ENCODE results near the gene LRP2BP. TPM values are rescaled to one million over a fixed set of nuclear protein-coding genes. Genes with fewer than 3 reads are reported as not detected.
"Not testable (repeated sequence)": the region's sequence is repeated elsewhere in the genome, so short reads cannot be mapped to it uniquely, and the experiment has no call there.

Gene LRP2BP
- polyA plus RNA-seq, 10 donors, result 2.2 to 6.8 (median 4.2) TPM

DNA sequence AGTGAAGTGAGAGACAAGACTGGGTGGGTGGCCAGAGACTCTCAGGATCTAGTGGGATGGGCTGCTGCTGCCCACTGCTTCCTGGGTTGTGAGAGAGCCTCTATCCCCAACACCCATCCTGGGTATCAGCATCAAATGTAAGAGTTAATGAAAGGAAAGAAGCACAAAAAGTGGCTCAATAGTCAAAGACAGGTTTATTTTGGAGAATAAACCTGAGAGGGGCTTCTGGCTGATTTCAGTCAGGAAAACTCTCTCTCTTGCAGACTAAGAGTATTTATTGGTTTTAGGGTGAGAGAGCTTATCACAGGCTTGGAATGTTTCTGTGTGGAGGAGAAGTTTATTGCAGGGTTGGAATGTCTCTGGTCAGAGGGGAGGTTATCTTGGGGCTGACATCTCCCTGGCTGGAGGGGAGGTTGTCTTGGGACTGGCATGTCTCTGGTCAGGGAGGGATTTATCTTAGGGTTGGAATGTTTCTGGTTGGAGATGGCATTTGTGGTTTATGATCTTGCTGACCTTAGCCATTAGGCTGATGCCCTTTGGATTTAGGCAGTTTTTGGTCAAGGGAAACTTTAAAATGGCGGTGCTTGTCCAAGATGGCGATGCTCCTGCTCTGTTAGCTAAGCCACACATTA is 65.7 kb downstream of the LRP2BP start:
- not testable (repeated sequence) for DNase-seq

DNA sequence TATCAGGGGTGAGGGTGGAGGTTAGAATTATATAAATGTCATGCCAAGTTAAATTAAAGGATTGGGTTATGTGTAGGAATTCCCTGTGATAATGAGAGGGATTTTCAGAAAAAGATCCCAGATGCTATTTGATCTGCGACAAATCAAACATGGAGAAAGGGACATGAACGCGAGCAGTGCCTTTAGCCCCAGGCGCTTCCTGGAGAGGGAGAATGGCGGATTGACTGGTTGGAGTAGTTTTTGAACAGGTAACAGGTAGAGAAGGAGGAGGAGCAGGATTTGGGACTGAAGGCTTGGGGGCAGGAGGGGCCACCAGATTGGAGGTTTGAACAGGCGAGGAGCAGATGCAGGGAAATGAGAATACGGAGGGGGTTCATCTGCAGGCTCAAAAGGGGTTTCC is 67.1 kb downstream of the LRP2BP start:
- DNase-seq, result no peak

GRCh38 chr4:185325721-185326120 is 70.0 kb downstream of the LRP2BP start:
- DNase-seq, result not testable (repeated sequence)

GRCh38 chr4:185324361-185324760 is 71.4 kb downstream of the LRP2BP start:
- not testable (repeated sequence) for DNase-seq

GRCh38 chr4:185323606-185324005 is 72.1 kb downstream of the LRP2BP start:
- no peak for DNase-seq

GRCh38 chr4:185322803-185323202 is 72.9 kb downstream of the LRP2BP start:
- no peak for DNase-seq

GRCh38 chr4:185318679-185319078 is 77.0 kb downstream of the LRP2BP start:
- no peak for DNase-seq

DNA sequence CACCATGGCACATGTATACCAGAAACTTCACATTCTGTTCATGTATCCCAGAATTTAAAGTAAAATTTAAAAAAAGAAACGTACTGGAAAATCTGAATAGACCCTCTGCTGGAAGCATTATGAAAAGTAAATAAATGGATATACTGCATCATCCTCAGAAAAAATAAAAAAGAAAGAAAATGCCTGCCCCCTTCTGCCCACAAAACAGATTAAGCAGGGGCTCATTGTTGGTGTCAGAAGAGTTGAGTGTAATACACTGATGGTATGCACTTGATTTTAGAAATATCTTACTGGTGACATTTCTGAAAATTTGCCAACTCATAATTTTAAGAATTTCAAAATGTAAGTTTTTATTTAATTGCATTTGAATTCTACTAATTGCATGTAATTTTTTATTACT is 77.8 kb downstream of the LRP2BP start:
- no peak for DNase-seq

DNA sequence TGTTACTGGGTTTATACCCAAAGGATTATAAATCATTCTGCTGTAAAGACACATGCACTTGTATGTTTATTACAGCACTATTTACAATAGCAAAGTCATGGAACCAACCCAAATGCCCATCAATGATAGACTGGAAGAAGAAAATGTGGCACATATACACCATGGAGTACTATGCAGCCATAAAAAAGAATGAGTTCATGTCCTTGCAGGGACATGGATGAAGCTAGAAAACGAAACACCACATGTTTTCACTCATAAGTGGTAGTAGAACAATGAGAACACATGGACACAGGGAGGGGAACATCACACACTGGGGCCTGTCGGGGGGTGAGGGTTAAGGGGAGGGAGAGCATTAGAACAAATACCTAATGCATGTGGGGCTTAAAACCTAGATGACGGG is 78.3 kb downstream of the LRP2BP start:
- DNase-seq, result not testable (repeated sequence)

Other genes with a start within 250 kb of the LRP2BP start
- 10 to 100 TPM; 22.4 to 40.9 (median 28.8) TPM for gene CFAP97, start 191.9 kb downstream of the LRP2BP start, polyA plus RNA-seq (ENCODE audit: insufficient read length in 10 of 10)
- gene SNX25, start 186.3 kb downstream of the LRP2BP start, polyA plus RNA-seq (ENCODE audit: insufficient read length in 10 of 10), result 10 to 100 TPM in 1 of 10 donors, 1 to 10 TPM in 9; 7.2 to 11.8 (median 8.2) TPM
- gene ANKRD37, start 917 bp upstream of the LRP2BP start, polyA plus RNA-seq (ENCODE audit: insufficient read length in 10 of 10), result 10 to 100 TPM; 12.3 to 32.0 (median 28.2) TPM
- gene UFSP2, start 30.0 kb upstream of the LRP2BP start, polyA plus RNA-seq (ENCODE audit: insufficient read length in 10 of 10), result 10 to 100 TPM; 41.7 to 62.4 (median 49.5) TPM
- gene CCDC110, start 75.8 kb upstream of the LRP2BP start, polyA plus RNA-seq (ENCODE audit: insufficient read length in 10 of 10), result 1 to 10 TPM; 1.0 to 2.1 (median 1.5) TPM
- gene PDLIM3, start 139.6 kb upstream of the LRP2BP start, polyA plus RNA-seq (ENCODE audit: insufficient read length in 10 of 10), result 100 to 1,000 TPM; 219 to 636 (median 486) TPM